H1 (cell line): ENCODE results near the gene CES3. TPM values are rescaled to one million over a fixed set of nuclear protein-coding genes. Genes with fewer than 3 reads are reported as not detected.

Source experiments
- CTCF ChIA-PET: fragments of 300-600 bp; sonication (Branson Sonifier 250); formaldehyde crosslinking; loops from one replicate; lab custom pipeline; 2021; ENCODE audit not compliant: partially characterized antibody; lab: Charles Lee
- POLR2A ChIA-PET: fragments of 300-600 bp; sonication (Branson Sonifier 250); formaldehyde crosslinking; loops from one replicate; lab custom pipeline; 2021; ENCODE audit warnings: inconsistent platforms; ENCODE audit not compliant: partially characterized antibody; lab: Charles Lee
- DNase-seq, 2 experiments: peaks; one replicate each; pipeline versions ENCODE4 v3.0.0 to v3.0.0-alpha.2; 2010 to 2022; ENCODE audit warnings: low spot score in 2 of 2, low read depth in 1 of 2, mixed read lengths in 1 of 2
- FAIRE-seq: peaks from 2 replicates; lab custom pipeline; 2011; peaks lifted over from hg19 to GRCh38; lab: Jason Lieb, UNC
- H2AFZ ChIP-seq: 2 replicates; pipeline ENCODE4 v1.8.1; 2012; ENCODE audit warnings: low read length, inconsistent platforms
- H2AK5ac ChIP-seq: 2 replicates; pipeline ENCODE4 v1.6.1; 2013; ENCODE audit warnings: low read depth, low read length
- H2BK120ac ChIP-seq: replicated peaks from 2 replicates; pipeline ENCODE3; 2013; ENCODE audit warnings: low read depth, low read length, inconsistent platforms
- H2BK12ac ChIP-seq: 2 replicates; pipeline ENCODE4 v1.6.1; 2013; ENCODE audit warnings: low read depth, low read length
- H2BK15ac ChIP-seq: 2 replicates; pipeline ENCODE4 v1.6.1; 2013; ENCODE audit warnings: low read length
- H2BK20ac ChIP-seq: 2 replicates; pipeline ENCODE4 v1.6.1; 2013; ENCODE audit warnings: low read length
- H2BK5ac ChIP-seq: 2 replicates; pipeline ENCODE4 v1.6.1; 2013; ENCODE audit warnings: low read depth, low read length
- H3K14ac ChIP-seq: 2 replicates; pipeline ENCODE4 v1.6.1; 2013; ENCODE audit warnings: inconsistent platforms; ENCODE audit not compliant: insufficient read length
- H3K18ac ChIP-seq: 2 replicates; pipeline ENCODE4 v1.6.1; 2013; ENCODE audit warnings: low read length; ENCODE audit errors: extremely low read depth
- H3K23ac ChIP-seq: 2 replicates; pipeline ENCODE4 v1.6.1; 2013; ENCODE audit warnings: inconsistent platforms; ENCODE audit not compliant: insufficient read length
- H3K23me2 ChIP-seq: 2 replicates; pipeline ENCODE4 v1.6.1; 2013; ENCODE audit warnings: low read depth, low read length
- H3K27ac ChIP-seq: 2 replicates; pipeline ENCODE4 v1.6.1; 2011; ENCODE audit warnings: low read depth, low read length, inconsistent platforms
- H3K27me3 ChIP-seq, 4 experiments: replicated peaks in 1 of 4; 1 replicate in 1 of 4; 2 replicates in 3 of 4; pipeline versions ENCODE4 v1.6.1 to v1.8.1; 2011 to 2013; ENCODE audit warnings: low read length in 3 of 4, mild to moderate bottlenecking in 3 of 4, inconsistent platforms in 2 of 4, mixed read lengths in 2 of 4, moderate library complexity in 1 of 4; ENCODE audit not compliant: control insufficient read depth in 3 of 4, insufficient read depth in 3 of 4; ENCODE audit errors: extremely low read depth in 1 of 4
- H3K36me3 ChIP-seq, 4 experiments: 2 replicates each; pipeline versions ENCODE4 v1.6.1 to v1.8.1; 2011 to 2013; ENCODE audit warnings: mild to moderate bottlenecking in 4 of 4, low read length in 3 of 4, moderate library complexity in 2 of 4, control low read depth in 1 of 4, inconsistent platforms in 1 of 4; ENCODE audit not compliant: insufficient read depth in 4 of 4, control insufficient read depth in 2 of 4
- H3K4ac ChIP-seq: replicated peaks from 2 replicates; pipeline ENCODE3; 2013; ENCODE audit warnings: low read length, low read depth, mixed read lengths, inconsistent platforms; ENCODE audit not compliant: insufficient read length
- H3K4me1 ChIP-seq, 4 experiments: replicated peaks in 1 of 4; 1 replicate in 1 of 4; 2 replicates in 3 of 4; pipeline versions ENCODE4 v1.6.1 to v1.8.1; 2011 to 2013; ENCODE audit warnings: low read length in 3 of 4, inconsistent platforms in 2 of 4, mixed read lengths in 1 of 4; ENCODE audit not compliant: insufficient read depth in 4 of 4, control insufficient read depth in 3 of 4
- H3K4me2 ChIP-seq, 2 experiments: 2 replicates each; pipeline versions ENCODE4 v1.6.1 to v1.8.1; 2011 to 2013; ENCODE audit warnings: low read depth in 2 of 2, low read length in 2 of 2, control low read depth in 1 of 2, inconsistent platforms in 1 of 2, mild to moderate bottlenecking in 1 of 2; ENCODE audit not compliant: insufficient read depth in 1 of 2
- H3K4me3 ChIP-seq, 4 experiments: fragments of 200-600, 300-600 bp in 1 of 4; sonication (generic), shearing (Covaris generic), sonication (Bioruptor Twin) in 1 of 4; 2 replicates each; pipeline versions ENCODE4 v1.5.1 to v1.8.1; 2011 to 2016; ENCODE audit warnings: low read length in 4 of 4, low read depth in 3 of 4, control low read depth in 2 of 4, inconsistent platforms in 2 of 4, mild to moderate bottlenecking in 2 of 4, mixed read lengths in 1 of 4, moderate library complexity in 1 of 4; ENCODE audit not compliant: insufficient read depth in 2 of 4; ENCODE audit errors: extremely low read depth in 1 of 4
- H3K56ac ChIP-seq: replicated peaks from 2 replicates; pipeline ENCODE3; 2013; ENCODE audit warnings: low read depth, mild to moderate bottlenecking, mixed read lengths, low read length, inconsistent platforms; ENCODE audit not compliant: insufficient read length
- H3K79me1 ChIP-seq: 2 replicates; pipeline ENCODE4 v1.6.1; 2013; ENCODE audit warnings: low read depth, low read length, control low read depth
- H3K79me2 ChIP-seq, 2 experiments: 2 replicates each; pipeline versions ENCODE4 v1.6.1 to v1.8.1; 2012 to 2013; ENCODE audit warnings: low read length in 2 of 2, mild to moderate bottlenecking in 2 of 2, inconsistent platforms in 1 of 2; ENCODE audit not compliant: insufficient read depth in 2 of 2, control insufficient read depth in 1 of 2
- H3K9ac ChIP-seq, 4 experiments: replicated peaks in 1 of 4; 1 replicate in 1 of 4; 2 replicates in 3 of 4; pipeline versions ENCODE4 v1.6.1 to v1.8.1; 2011 to 2013; ENCODE audit warnings: low read depth in 3 of 4, low read length in 3 of 4, control low read depth in 2 of 4, mild to moderate bottlenecking in 2 of 4, moderate library complexity in 2 of 4, inconsistent platforms in 1 of 4; ENCODE audit errors: extremely low read depth in 1 of 4
- H3K9me3 ChIP-seq, 2 experiments: 2 replicates each; pipeline versions ENCODE4 v1.6.1 to v1.8.1; 2012 to 2013; ENCODE audit warnings: mild to moderate bottlenecking in 2 of 2, moderate library complexity in 2 of 2, control low read depth in 1 of 2, inconsistent platforms in 1 of 2, low read depth in 1 of 2, low read length in 1 of 2, mixed read lengths in 1 of 2; ENCODE audit not compliant: insufficient read depth in 2 of 2
- H4K20me1 ChIP-seq, 2 experiments: replicated peaks in 1 of 2; 2 replicates each; pipeline versions ENCODE3 to v1.8.1; 2011 to 2013; ENCODE audit warnings: inconsistent platforms in 2 of 2, low read length in 2 of 2, mild to moderate bottlenecking in 1 of 2; ENCODE audit not compliant: insufficient read depth in 2 of 2, control insufficient read depth in 1 of 2
- H4K5ac ChIP-seq: 2 replicates; pipeline ENCODE4 v1.6.1; 2013; ENCODE audit warnings: low read length, low read depth, mixed read lengths, inconsistent platforms; ENCODE audit not compliant: insufficient read length
- H4K8ac ChIP-seq: 2 replicates; pipeline ENCODE4 v1.8.0; 2013; ENCODE audit warnings: mild to moderate bottlenecking, moderate library complexity, low read length, inconsistent platforms; ENCODE audit not compliant: insufficient read depth; ENCODE audit errors: extremely low read depth
- H4K91ac ChIP-seq: replicated peaks from 2 replicates; pipeline ENCODE3; 2013; ENCODE audit warnings: low read length, mixed read lengths, inconsistent platforms; ENCODE audit not compliant: insufficient read length
- BCL11A ChIP-seq, 2 experiments: IDR thresholded peaks; one replicate each; pipeline ENCODE4 v1.6.1; 2011; ENCODE audit warnings: low read depth in 2 of 2, low read length in 2 of 2, mild to moderate bottlenecking in 2 of 2
- BRCA1 ChIP-seq: IDR thresholded peaks from 2 replicates; pipeline ENCODE4 v1.6.1; 2012; ENCODE audit warnings: low read depth, low read length, improper control_type of control experiment
- CBX5 ChIP-seq: fragments of 300-800, 300-1000 bp; sonication (generic); IDR thresholded peaks from 2 replicates; pipeline ENCODE4 v1.7.1; 2016; ENCODE audit warnings: antibody characterized with exemption, low read length, low read depth
- CHD1 ChIP-seq: IDR thresholded peaks from 2 replicates; pipeline ENCODE4 v1.6.1; 2012; ENCODE audit warnings: low read depth, low read length, improper control_type of control experiment
- JUN ChIP-seq: IDR thresholded peaks from 2 replicates; pipeline ENCODE4 v1.6.1; 2011; ENCODE audit warnings: low read depth, mild to moderate bottlenecking, improper control_type of control experiment, low read length
- POLR2AphosphoS5 ChIP-seq: IDR thresholded peaks from 2 replicates; pipeline ENCODE4 v1.6.1; 2011; ENCODE audit warnings: low read depth, low read length
- RAD21 ChIP-seq, 2 experiments: IDR thresholded peaks in 1 of 2; conservative IDR thresholded peaks in 1 of 2; 2 replicates each; pipeline ENCODE4 v1.6.1; 2011; ENCODE audit warnings: low read depth in 2 of 2, low read length in 2 of 2, improper control_type of control experiment in 1 of 2, inconsistent platforms in 1 of 2, mild to moderate bottlenecking in 1 of 2, moderate library complexity in 1 of 2
- RNF2 ChIP-seq: fragments of 200-900, 300-1000 bp; sonication (generic); IDR thresholded peaks from 2 replicates; pipeline ENCODE4 v1.7.1; 2016; ENCODE audit warnings: borderline replicate concordance, low read depth, mild to moderate bottlenecking, antibody characterized with exemption, low read length; ENCODE audit not compliant: poor library complexity, severe bottlenecking; ENCODE audit errors: missing control alignments
- TBP ChIP-seq: IDR thresholded peaks from 2 replicates; pipeline ENCODE4 v1.6.1; 2011; ENCODE audit warnings: low read depth, low read length, improper control_type of control experiment
- WGBS, 2 experiments: shearing (Covaris generic) in 1 of 2; methylation state at CpG; one replicate each; pipeline versions ENCODE4 v1.1.6 to v1.1.7; 2013 to 2015; ENCODE audit warnings: low lambda C conversion rate in 2 of 2, mixed read lengths in 2 of 2, inconsistent platforms in 1 of 2, low coverage in 1 of 2, missing lambda C conversion rate in 1 of 2; ENCODE audit not compliant: insufficient replicate concordance in 2 of 2, insufficient coverage in 1 of 2, insufficient read length in 1 of 2; ENCODE audit errors: extremely low coverage in 1 of 2, missing lambda C conversion rate in 1 of 2; 5-methylcytosine and 5-hydroxymethylcytosine counted together
- polyA plus RNA-seq, 7 experiments: library from polyadenylated mRNA; depleted of rRNA in 3 of 7; stranded (reverse) in 5 of 7; unstranded in 2 of 7; fragments of >200 nt in 5 of 7; fragments of 200-250 nt in 2 of 7; gene quantifications; 1 replicate in 5 of 7; 2 replicates in 1 of 7; 4 replicates in 1 of 7; pipeline versions ENCODE4 v1.2.1 to v1.2.3, GENCODE V29; 2011 to 2013; ENCODE audit warnings: missing spikeins in 2 of 7, mixed read lengths in 2 of 7
- total RNA-seq: library from RNA; stranded (reverse); fragmentation: NEBNext Ultra II Directional; extraction: Animal tissue kit (Norgen Biotek cat#: 25700); gene quantifications from 2 replicates; pipeline ENCODE4 v1.2.1, GENCODE V29; 2021

CES3 gene
- total and polyA plus RNA-seq, 2 of the 8 experiments (the other 6 are each of a cell fraction or from before 2014, with no cell fraction given), result 1.6 to 2.2 TPM

DNA sequence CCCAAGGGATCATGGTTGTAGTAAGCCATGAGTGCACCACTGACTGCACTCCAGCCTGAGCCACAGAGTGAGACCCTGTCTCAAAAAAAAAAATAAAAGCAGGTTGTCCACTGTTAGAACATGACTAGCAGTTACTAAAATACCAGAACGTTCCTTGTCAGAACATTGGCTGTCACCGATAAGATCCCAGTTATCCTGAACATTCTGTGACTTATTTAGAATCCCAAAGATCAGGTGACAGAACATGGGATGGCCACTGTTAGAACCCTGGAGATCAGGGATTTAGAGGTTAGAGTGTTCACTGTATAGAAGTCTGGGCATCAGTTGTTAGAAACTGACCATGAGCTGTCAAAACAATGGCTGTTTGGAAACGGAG is 35.9 kb downstream of the CES3 start:
- Histone ChIP-seq H3K9me3 (no peaks in the 10 kb centered on the region), H2BK120ac (no peak overlapping the region), H3K4me3 (no peak overlapping the region), H3K36me3 (no peaks in the 10 kb centered on the region), H2BK20ac (no peak overlapping the region), H2AK5ac (no peak overlapping the region), H2BK12ac (no peak overlapping the region), H3K79me2 (no peaks in the 10 kb centered on the region), H3K79me1 (no peaks in the 10 kb centered on the region), H2BK5ac (no peak overlapping the region), H3K4me2 (no peak overlapping the region), H3K23ac (no peak overlapping the region), H3K23me2 (peaks cover 8% of the 10 kb centered on the region; the same call in 1 of the 2 replicates), H3K27ac (no peak overlapping the region), H3K27me3 (peaks cover 9 to 39% (median 33%) of the 10 kb centered on the region in 4 experiments), H4K8ac (no peak overlapping the region), H4K91ac (no peak overlapping the region), H2BK15ac (no peak overlapping the region), H3K9ac (no peak overlapping the region), H3K18ac (no peak overlapping the region), H3K4ac (no peak overlapping the region), H3K56ac (no peak overlapping the region), H3K14ac (no peak overlapping the region), H4K20me1 (no peaks in the 10 kb centered on the region), H4K5ac (no peak overlapping the region), H3K4me1 (peaks cover 0 to 14% (median 9%) of the 10 kb centered on the region in 4 experiments; a peak in 5 of 7 replicates), H2AFZ (no peak overlapping the region)
- 65% methylated on average over 3 of the region's 3 CpGs; no CpG with 5 or more reads in 1 of the 2 experiments for WGBS, 2 experiments
- DNase-seq (no peak), FAIRE-seq (no peak)
- TF ChIP-seq POLR2AphosphoS5 (no peak), BCL11A (IDR thresholded peaks at IDR 0.05; ENCODE audit: low read depth in 2 of 2, low read length in 2 of 2) (no peak), TBP (no peak), CHD1 (no peak), RNF2 (no peak), BRCA1 (no peak), JUN (no peak), RAD21 (IDR thresholded peaks at IDR 0.05 in 1 of 2, conservative IDR thresholded peaks at IDR 0.05 in 1 of 2; ENCODE audit: low read depth in 2 of 2, low read length in 2 of 2) (no peak), CBX5 (no peak)
- ChIA-PET POLR2A (no interaction called here), CTCF (interaction anchor here (0.6 to 1.5 kb wide), 2 partner anchors 26 to 166 kb away, joined by 3 read pairs; partner anchors contain the start of gene NAE1)
